ENCODE measurements around the gene ADCK1.
"Not testable (repeated sequence)": the region's sequence is repeated elsewhere in the genome, so short reads cannot be mapped to it uniquely, and the experiment has no call there.

Gene ADCK1

GRCh38 chr14:77903937-77904617 is 104.2 kb downstream of the ADCK1 start:
- DNase-seq: no peak

- DNase-seq: no peak
Observed at GRCh38 chr14:77906446-77906845, 106.5 kb downstream of the ADCK1 start.

DNA sequence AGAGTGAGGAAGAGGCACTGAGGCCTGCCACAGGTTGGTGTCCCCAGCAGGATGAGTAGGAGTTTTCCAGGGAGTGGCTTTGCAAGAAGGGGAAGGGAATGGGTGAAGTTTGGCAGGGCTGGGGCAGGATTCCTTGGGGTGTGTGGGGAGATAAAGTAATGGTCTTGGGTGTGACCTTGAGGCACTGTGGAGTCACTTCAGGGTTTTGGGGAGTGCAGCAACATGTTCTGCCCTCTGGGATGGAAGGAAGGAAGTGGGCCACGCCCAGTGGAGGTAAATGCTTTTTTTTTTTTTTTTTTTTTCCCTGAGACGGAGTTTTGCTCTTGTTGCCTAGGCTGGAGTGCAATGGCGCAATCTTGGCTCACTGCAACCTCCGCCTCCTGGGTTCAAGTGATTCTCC is 108.9 kb downstream of the ADCK1 start:
- no peak for DNase-seq

GRCh38 chr14:77909911-77910310 is 110.0 kb downstream of the ADCK1 start:
- DNase-seq: no peak

- no peak for DNase-seq
Observed at GRCh38 chr14:77910506-77910905, 110.6 kb downstream of the ADCK1 start.

GRCh38 chr14:77911356-77911755 is 111.4 kb downstream of the ADCK1 start:
- no peak for DNase-seq

DNA sequence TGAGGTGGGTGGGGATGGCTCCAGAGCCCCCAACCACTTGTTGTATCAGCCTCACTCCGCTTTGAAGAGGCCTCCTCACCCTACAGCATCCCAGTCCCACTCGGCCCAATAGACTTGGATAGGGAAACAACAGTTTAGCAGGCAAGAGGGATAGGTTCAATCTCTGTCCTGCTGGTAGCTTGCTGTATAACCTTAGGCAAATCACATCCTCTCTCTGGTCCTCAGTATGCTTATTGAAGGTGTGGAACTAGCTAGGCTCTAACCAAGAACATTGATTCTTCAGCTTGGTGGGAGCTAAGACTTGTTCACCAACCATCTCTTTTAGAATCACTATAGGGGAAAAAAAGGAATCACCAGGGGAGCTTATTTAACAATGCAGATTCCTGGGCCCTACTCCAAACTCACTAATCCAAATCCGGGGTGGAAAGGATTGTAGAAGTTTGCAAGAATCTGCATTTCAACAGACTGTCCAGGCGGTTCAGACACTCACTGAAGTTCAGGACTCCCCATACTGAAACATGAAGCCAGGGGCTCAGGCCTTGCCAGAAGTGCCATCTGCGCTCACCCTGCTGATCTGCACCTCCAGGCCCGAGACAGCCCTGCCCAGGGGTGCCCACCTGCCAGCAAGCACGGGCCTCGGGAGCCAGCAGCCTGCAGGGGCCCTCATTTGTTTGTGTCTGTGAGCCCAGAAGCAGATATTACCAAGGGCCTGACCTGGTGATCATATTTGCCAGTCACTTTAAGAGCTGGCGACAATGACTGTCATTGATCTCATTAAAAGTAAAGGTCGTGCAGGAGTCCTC is 113.0 kb downstream of the ADCK1 start:
- no peak for DNase-seq

DNA sequence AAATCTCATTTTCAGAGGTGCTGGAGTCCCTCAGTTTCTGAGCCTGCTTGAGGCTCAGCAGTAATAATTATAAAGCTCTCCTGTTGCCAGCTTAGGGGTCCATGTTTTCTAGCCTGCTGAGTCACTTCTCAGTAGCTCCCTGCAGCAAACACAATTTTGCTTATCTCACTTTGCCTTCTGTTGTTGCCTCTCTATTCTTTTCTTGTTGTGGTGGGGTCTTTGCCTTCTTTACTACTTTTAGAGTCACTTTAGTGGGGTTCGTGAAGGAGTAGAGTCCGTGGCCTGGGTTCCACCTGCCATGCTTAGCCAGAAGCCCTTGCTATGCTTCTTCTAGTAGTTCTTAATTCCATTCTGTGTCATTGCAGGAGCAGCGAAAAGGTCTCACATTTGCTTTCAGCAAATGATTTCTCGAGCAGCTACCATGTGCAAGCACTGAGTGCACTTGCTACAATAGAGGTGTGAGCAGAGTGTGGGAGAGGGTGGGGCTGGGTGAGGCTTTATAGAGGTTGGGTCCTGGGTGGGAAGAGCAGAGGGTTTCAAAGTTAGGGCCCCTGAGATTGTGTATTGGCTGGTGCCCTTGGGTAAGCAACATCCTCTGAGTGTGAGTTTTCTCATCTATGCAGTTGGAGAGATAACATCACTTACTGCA is 114.3 kb downstream of the ADCK1 start:
- no peak for DNase-seq

DNA sequence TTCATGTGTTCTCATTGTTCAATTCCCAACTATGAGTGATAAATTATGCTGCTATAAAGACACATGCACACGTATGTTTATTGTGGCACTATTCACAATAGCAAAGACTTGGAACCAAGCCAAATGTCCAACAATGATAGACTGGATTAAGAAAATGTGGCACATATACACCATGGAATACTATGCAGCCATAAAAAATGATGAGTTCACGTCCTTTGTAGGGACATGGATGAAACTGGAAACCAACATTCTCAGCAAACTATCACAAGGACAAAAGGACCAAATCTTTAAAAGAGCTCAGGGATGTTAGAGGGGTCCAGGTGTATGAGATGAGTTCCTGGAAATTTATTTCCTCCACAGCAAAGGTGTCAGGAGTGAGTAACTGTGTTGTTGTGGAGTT is 115.5 kb downstream of the ADCK1 start:
- not testable (repeated sequence) for DNase-seq

DNA sequence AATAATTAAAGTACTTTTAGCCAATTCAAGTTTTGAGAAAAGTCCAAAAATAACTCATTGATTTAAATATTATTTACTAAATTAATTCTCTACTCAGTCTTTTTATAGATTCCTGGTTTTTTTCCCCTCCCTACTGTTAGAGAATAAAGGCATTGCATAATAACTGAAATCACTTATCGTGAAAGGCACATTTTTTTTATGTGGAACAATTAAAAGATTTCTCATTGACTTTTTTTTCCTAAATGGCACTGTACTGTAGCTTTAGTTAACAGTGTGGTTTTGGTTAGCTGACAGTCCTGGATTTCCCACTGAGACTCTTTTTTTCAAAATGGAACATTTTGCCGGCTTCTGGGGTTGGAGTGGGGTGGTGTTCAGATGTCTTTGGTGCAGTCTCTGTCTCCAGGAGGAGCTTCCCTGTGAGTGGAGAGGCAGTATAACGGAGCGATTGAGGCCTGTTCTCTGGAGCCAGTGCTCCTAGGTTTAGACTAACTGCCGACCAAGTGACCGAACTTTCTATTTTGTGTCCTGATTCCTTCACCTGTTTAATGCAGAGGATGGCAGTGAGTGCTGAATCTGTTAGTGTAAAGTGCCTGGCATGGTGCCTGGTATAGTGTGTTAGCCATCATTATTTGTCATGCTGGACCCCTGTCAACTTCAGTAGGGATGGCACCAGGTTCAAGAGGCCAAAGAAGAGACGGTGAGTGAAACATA is 117.7 kb downstream of the ADCK1 start:
- no peak for DNase-seq

DNA sequence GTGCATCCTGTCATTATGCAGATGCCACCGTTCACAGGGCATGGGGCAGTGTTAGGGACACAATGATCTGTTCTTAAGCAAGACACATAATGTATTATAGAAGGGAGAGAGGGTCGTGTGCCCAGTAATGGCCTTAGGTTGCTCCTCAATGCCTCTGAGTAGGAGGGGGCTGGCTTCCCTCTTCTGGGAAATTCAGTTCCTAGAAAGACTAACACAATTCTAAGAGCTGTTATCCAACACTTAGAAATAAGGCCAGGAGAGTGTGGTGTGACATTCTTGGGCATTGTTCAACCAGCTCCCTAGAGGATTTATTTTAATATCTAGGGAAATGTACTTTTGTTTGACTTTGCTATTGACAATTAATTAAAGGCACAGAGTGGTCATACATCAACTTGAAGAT is 118.5 kb downstream of the ADCK1 start:
- DNase-seq: no peak

DNA sequence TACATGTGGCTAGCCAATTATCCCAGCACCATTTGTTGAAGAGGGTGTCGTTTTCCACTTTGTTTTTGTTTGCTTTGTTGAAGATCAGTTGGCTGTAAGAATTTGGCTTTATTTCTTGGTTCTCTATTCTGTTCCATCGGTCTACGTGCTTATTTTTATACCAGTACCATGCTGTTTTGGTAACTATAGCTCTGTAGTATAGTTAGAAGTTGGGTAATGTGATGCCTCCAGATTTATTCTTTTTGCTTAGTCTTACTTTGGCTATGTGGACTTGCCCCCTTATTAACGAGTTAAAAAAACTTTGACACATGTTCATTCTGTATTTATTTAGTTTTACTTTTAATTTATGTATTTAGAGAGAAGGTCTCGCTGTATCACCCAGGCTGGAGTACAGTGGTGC is 120.4 kb downstream of the ADCK1 start:
- no peak for DNase-seq

DNA sequence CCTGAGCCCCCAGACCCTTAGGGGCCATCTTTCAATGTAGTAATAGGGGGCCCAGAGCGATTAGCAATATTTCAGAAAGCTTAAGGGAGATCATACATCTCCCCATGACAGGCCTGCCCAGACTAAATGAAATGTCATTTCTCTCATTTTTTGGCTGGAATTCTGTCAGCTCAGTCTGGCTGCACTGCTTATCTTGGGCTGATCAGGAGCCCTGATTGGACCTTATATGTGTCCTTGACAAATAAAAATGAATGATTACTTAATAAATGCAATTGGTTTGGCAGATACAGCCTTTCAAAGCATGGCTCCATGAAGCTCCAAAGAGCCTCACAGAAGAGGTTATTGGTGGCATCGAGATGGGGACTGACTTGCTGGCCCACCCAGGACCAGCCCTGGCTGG is 121.9 kb downstream of the ADCK1 start:
- no peak for DNase-seq

GRCh38 chr14:77923131-77923936 is 123.4 kb downstream of the ADCK1 start:
- no peak for DNase-seq

GRCh38 chr14:77924141-77924948 is 124.4 kb downstream of the ADCK1 start:
- no peak for DNase-seq

- DNase-seq: no peak
Observed at GRCh38 chr14:77926942-77927341, 127.0 kb downstream of the ADCK1 start.

DNA sequence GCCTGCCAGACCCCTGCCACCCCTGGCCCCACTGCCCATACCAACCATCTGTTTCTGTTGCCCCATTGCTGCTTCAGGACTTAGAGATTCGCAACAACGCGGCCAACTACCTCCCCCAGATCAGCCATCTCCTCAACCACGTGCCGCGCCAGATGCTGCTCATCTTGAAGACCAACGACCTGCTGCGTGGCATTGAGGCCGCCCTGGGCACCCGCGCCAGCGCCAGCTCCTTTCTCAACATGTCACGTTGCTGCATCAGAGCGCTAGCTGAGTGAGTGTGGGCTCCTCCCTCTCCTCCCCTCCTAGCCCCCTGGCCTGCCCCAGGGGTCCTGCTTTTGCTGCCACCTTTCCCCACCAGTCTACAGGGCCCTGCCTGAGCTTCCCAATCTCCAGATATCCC is 131.5 kb downstream of the ADCK1 start:
- no peak for DNase-seq

DNA sequence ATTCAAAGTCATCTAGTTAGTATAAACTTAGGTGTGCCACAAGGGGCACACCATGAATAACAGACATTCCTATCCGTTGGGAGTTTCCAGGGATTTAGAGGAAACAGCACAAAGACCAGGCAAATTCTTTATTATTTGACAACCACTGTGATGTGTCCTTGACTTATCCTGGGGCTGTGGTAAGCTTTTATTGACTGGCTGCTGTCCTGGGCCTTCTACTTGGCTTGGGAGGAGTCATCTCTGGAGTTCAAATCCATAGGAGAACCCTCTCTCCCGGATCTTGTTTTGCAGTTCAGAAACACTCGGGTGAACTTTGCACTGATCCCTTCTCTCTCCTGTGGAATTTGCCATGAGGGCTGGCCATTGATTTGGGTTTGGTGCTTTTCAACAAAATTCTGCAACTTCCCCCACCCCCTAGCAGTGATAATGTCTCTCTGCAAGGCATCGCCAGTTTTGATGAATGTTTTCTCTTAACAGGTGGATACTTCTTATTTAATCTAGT is 136.3 kb downstream of the ADCK1 start:
- DNase-seq: no peak

DNA sequence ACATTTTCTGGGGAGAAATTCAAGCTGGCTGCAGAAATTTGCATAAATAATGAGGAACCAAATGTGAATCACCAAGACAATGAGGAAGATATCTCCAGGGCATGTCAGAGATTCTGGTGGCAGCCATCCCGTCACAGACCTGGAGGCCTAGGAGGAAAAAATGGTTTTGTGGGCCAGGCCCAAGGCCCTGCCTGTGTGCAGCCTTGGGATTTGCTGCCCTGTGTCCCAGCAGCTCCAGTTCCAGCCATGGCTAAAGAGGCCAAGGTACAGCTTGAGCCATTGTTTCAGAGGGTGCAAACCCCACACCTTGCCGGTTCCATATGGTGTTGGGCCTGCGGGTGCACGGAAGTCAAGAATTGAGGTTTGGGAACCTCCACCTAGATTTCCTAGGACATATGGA is 147.5 kb downstream of the ADCK1 start:
- DNase-seq: no peak

DNA sequence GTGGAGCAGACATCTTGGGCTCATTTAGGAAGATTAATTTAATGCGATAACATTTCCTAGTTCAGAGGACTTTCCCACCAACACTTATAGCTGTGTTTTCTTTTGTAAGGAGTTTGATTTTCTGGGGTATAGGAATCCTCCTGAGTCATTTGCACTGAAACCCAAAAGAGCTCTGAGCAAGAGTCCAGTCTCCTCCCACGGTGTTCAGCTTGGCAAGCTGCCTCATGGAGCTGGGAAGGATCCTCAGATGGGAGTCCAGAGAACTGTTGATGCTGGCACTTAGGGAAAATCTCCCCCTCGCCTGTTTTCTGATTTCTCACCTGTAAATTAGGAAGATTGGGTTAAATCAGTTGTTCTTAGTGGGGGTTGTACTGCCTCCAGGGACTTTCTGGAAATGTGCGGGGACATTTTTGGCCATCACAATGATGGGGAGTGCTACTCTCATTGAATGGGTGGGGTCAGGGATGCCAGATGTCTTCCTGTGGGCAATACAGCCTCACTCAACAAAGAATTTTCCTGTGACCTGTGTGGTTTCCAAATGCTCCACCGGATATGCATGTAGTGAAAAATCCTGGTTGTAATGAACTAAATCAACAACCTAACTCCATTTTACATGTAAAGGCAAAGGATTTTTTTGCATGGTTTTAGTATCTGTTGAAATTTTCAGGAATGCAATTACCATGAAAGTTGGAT is 150.6 kb downstream of the ADCK1 start:
- DNase-seq: no peak

Measured in stimulated activated CD4-positive, alpha-beta T cell treated with anti-CD3 and anti-CD28 coated beads, Interleukin-4, amount 100 ng/mL, for 1 hour (primary cell).